H9 (cell line): ENCODE results near the gene ENG. TPM values are rescaled to one million over a fixed set of nuclear protein-coding genes. Genes with fewer than 3 reads are reported as not detected.
A peak's percentile ranks its signal among the peaks of the same experiment; 100 is the strongest.

Experiments
- DNase-seq: peaks from one replicate; pipeline ENCODE4 v3.0.0-alpha.2; 2017
- H2AFZ ChIP-seq: one replicate; pipeline ENCODE4 v1.6.1; 2013; ENCODE audit warnings: mild to moderate bottlenecking, low read length, control low read depth, moderate library complexity
- H2AK5ac ChIP-seq: 2 replicates; pipeline ENCODE4 v1.6.1; 2013; ENCODE audit warnings: low read length, control low read depth, mixed read lengths; ENCODE audit not compliant: insufficient read length
- H2BK120ac ChIP-seq: one replicate; pipeline ENCODE4 v1.6.1; 2013; ENCODE audit warnings: low read depth, mild to moderate bottlenecking, low read length, control low read depth, inconsistent platforms; ENCODE audit not compliant: poor library complexity, severe bottlenecking
- H2BK12ac ChIP-seq: 2 replicates; pipeline ENCODE4 v1.6.1; 2013; ENCODE audit warnings: low read length, control low read depth, mixed read lengths, low read depth; ENCODE audit not compliant: insufficient read length
- H2BK15ac ChIP-seq: 2 replicates; pipeline ENCODE4 v1.6.1; 2013; ENCODE audit warnings: low read depth, low read length, control low read depth
- H2BK20ac ChIP-seq: one replicate; pipeline ENCODE4 v1.6.1; 2013; ENCODE audit warnings: low read depth, mild to moderate bottlenecking, low read length, control low read depth, inconsistent platforms; ENCODE audit not compliant: poor library complexity, severe bottlenecking
- H2BK5ac ChIP-seq: 2 replicates; pipeline ENCODE4 v1.6.1; 2013; ENCODE audit warnings: low read length, control low read depth, mixed read lengths; ENCODE audit not compliant: insufficient read length
- H3K14ac ChIP-seq: 2 replicates; pipeline ENCODE4 v1.6.1; 2013; ENCODE audit warnings: low read length, control low read depth; ENCODE audit not compliant: insufficient read depth
- H3K18ac ChIP-seq: 2 replicates; pipeline ENCODE4 v1.6.1; 2013; ENCODE audit warnings: low read depth, mild to moderate bottlenecking, mixed read lengths, low read length, control low read depth; ENCODE audit not compliant: insufficient read length
- H3K23ac ChIP-seq: 2 replicates; pipeline ENCODE4 v1.6.1; 2013; ENCODE audit warnings: low read length, control low read depth, mixed read lengths, low read depth; ENCODE audit not compliant: insufficient read length
- H3K23me2 ChIP-seq: 2 replicates; pipeline ENCODE4 v1.6.1; 2013; ENCODE audit warnings: low read depth, mild to moderate bottlenecking, mixed read lengths, low read length, control low read depth; ENCODE audit not compliant: insufficient read length, poor library complexity, severe bottlenecking
- H3K27ac ChIP-seq: 2 replicates; pipeline ENCODE4 v1.5.1; 2013; ENCODE audit warnings: low read length, control low read depth, mixed read lengths, low read depth; ENCODE audit not compliant: insufficient read length
- H3K27me3 ChIP-seq: 2 replicates; pipeline ENCODE4 v1.6.1; 2013; ENCODE audit warnings: low read length, control low read depth, inconsistent platforms; ENCODE audit not compliant: insufficient read depth
- H3K4ac ChIP-seq: 2 replicates; pipeline ENCODE4 v1.6.1; 2013; ENCODE audit warnings: low read depth, mild to moderate bottlenecking, control low read depth, inconsistent platforms, low read length, moderate library complexity
- H3K4me1 ChIP-seq: 2 replicates; pipeline ENCODE4 v1.6.1; 2013; ENCODE audit warnings: low read length, control low read depth, inconsistent platforms; ENCODE audit not compliant: insufficient read depth
- H3K4me2 ChIP-seq: 2 replicates; pipeline ENCODE4 v1.6.1; 2013; ENCODE audit warnings: low read length, control low read depth, mixed read lengths; ENCODE audit not compliant: insufficient read length, insufficient read depth
- H3K56ac ChIP-seq: 2 replicates; pipeline ENCODE4 v1.6.1; 2013; ENCODE audit warnings: low read depth, mild to moderate bottlenecking, mixed read lengths, low read length, control low read depth; ENCODE audit not compliant: insufficient read length
- H3K79me1 ChIP-seq: 2 replicates; pipeline ENCODE4 v1.6.1; 2013; ENCODE audit warnings: low read depth, mild to moderate bottlenecking, moderate library complexity, low read length, control low read depth, inconsistent platforms; ENCODE audit not compliant: insufficient read depth, poor library complexity, severe bottlenecking
- H3K79me2 ChIP-seq: 2 replicates; pipeline ENCODE4 v1.6.1; 2013; ENCODE audit warnings: low read length, control low read depth, inconsistent platforms; ENCODE audit not compliant: insufficient read depth
- H3K9ac ChIP-seq: 2 replicates; pipeline ENCODE4 v1.6.1; 2013; ENCODE audit warnings: low read length, control low read depth, mixed read lengths; ENCODE audit not compliant: insufficient read length; ENCODE audit errors: extremely low read depth
- H3K9me3 ChIP-seq: one replicate; pipeline ENCODE4 v1.6.1; 2013; ENCODE audit warnings: low read depth, low read length, inconsistent platforms; ENCODE audit not compliant: control insufficient read depth
- H3T11ph ChIP-seq: one replicate; pipeline ENCODE4 v1.6.1; 2013; ENCODE audit warnings: mild to moderate bottlenecking, low read length, control low read depth, inconsistent platforms
- H4K20me1 ChIP-seq: one replicate; pipeline ENCODE4 v1.6.1; 2013; ENCODE audit not compliant: control insufficient read depth, insufficient read length, insufficient read depth
- H4K5ac ChIP-seq: 2 replicates; pipeline ENCODE4 v1.6.1; 2013; ENCODE audit warnings: low read depth, mild to moderate bottlenecking, mixed read lengths, low read length, control low read depth; ENCODE audit not compliant: insufficient read length
- H4K8ac ChIP-seq: replicated peaks from 2 replicates; pipeline ENCODE4 v1.6.1; 2013; ENCODE audit warnings: low read length, control low read depth, mixed read lengths, low read depth; ENCODE audit not compliant: insufficient read length
- H4K91ac ChIP-seq: 2 replicates; pipeline ENCODE4 v1.6.1; 2013; ENCODE audit warnings: low read depth, mild to moderate bottlenecking, moderate library complexity, mixed read lengths, low read length, control low read depth; ENCODE audit not compliant: insufficient read length
- H3K27ac Mint-ChIP-seq, 3 experiments: 2 replicates in 2 of 3; 3 replicates in 1 of 3; pipeline ENCODE4 v1.8.0; 2020 to 2021; ENCODE audit warnings: mixed read lengths in 3 of 3, mild to moderate bottlenecking in 1 of 3, moderate library complexity in 1 of 3
- H3K27me3 Mint-ChIP-seq: 2 replicates; pipeline ENCODE4 v1.8.0; 2021; ENCODE audit warnings: low read depth, mild to moderate bottlenecking, moderate library complexity, mixed read lengths
- H3K36me3 Mint-ChIP-seq, 3 experiments: 2 replicates in 2 of 3; 3 replicates in 1 of 3; pipeline ENCODE4 v1.8.0; 2020 to 2021; ENCODE audit warnings: low read depth in 3 of 3, mixed read lengths in 3 of 3; ENCODE audit not compliant: insufficient read depth in 1 of 3
- H3K4me1 Mint-ChIP-seq, 2 experiments: 2 replicates each; pipeline ENCODE4 v1.8.0; 2020; ENCODE audit warnings: mixed read lengths in 2 of 2
- H3K4me3 Mint-ChIP-seq, 2 experiments: 2 replicates in 1 of 2; 3 replicates in 1 of 2; pipeline ENCODE4 v1.8.0; 2020 to 2021; ENCODE audit warnings: mild to moderate bottlenecking in 2 of 2, mixed read lengths in 2 of 2, moderate library complexity in 1 of 2
- H3K9me3 Mint-ChIP-seq, 2 experiments: 2 replicates in 1 of 2; 3 replicates in 1 of 2; pipeline ENCODE4 v1.8.0; 2020; ENCODE audit warnings: mild to moderate bottlenecking in 2 of 2, mixed read lengths in 2 of 2, moderate library complexity in 1 of 2
- WGBS: extraction: QIAGEN DNeasy Blood & Tissue Kit; methylation state at CpG from one replicate; pipeline ENCODE4 v1.1.7; 2013; ENCODE audit warnings: missing lambda C conversion rate, low lambda C conversion rate, mixed read lengths; ENCODE audit not compliant: insufficient read length; ENCODE audit errors: extremely low coverage; 5-methylcytosine and 5-hydroxymethylcytosine counted together
- total RNA-seq: library from RNA; stranded (reverse); gene quantifications from 2 replicates; pipeline ENCODE4 v1.2.1, GENCODE V29; 2021
- TF ChIP-seq, protein P1 (sequence below): fragments of 200-600 bp; sonication (generic); conservative IDR thresholded peaks from 3 replicates; pipeline ENCODE4 v1.8.0; 2021; ENCODE audit warnings: antibody characterized with exemption, mild to moderate bottlenecking

ENG gene
- total RNA-seq, 1 experiment from 2014 or later = 2.1 TPM

DNA sequence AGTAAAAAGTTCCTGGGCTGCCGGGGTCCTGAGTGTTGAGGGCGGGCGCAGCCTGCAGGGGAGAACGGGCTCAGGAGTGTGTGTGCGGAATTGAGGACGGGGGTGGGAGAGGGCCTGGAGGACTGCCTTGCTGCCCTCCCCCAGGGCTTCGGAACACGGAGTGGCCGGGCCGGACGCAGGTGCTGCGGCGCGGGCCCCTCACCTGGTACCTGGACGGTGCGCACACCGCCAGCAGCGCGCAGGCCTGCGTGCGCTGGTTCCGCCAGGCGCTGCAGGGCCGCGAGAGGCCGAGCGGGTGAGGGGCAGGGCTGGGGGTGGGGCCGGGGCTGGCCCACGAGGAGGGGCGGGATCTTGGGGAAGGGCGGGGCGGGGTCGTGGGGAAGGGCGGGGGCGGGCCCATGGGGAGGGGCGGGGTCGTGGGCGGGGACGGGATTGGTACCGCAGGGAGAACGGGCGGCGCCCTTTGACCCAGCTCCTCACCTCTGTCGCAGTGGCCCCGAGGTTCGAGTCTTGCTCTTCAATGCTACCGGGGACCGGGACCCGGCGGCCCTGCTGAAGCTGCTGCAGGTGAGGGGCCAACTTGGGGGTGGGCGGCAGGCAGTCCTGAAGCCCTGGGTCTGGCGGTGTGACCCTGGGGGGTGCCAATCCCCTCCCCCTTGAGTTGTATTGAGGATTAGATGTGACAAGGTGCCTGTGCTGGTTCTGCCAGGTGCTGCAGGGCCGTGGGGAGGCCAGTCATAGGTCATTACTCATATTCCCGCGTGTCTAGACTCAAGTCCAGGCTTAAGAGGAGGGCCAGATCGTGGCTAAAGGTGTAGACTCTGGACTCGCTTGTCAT is 44.7 kb downstream of the ENG start:
- Histone ChIP-seq H3K4me1 (no peaks in the 10 kb centered on the region; the same call in 1 of the 2 replicates), H3K23ac (no peak overlapping the region), H3K27ac (no peak overlapping the region), H2BK120ac (no peak overlapping the region), H2BK20ac (no peak overlapping the region), H3K9ac (no peak overlapping the region), H3K9me3 (no peaks in the 10 kb centered on the region), H2AK5ac (no peak overlapping the region), H3K14ac (no peak overlapping the region), H3K4me2 (peak overlapping the region; percentile 41), H3K27me3 (no peaks in the 10 kb centered on the region), H2BK15ac (no peak overlapping the region), H3K4ac (no peak overlapping the region), H4K8ac (no peak overlapping the region), H3K56ac (no peak overlapping the region), H2BK5ac (no peak overlapping the region), H3K18ac (no peak overlapping the region), H3K79me1 (no peaks in the 10 kb centered on the region), H3K79me2 (no peaks in the 10 kb centered on the region), H4K20me1 (no peaks in the 10 kb centered on the region), H2AFZ (no peak overlapping the region), H4K91ac (no peak overlapping the region), H4K5ac (no peak overlapping the region), H2BK12ac (no peak overlapping the region), H3T11ph (no peak overlapping the region), H3K23me2 (no peaks in the 10 kb centered on the region)
- H3K27ac Mint-ChIP-seq = no peak overlapping the region
- no CpG with 5 or more reads among the region's 57 CpGs for WGBS
- no peaks in the 10 kb centered on the region for H3K9me3 Mint-ChIP-seq
- no peaks in the 10 kb centered on the region for H3K27me3 Mint-ChIP-seq
- peaks cover 15 to 61% (median 59%) of the 10 kb centered on the region in 3 experiments for H3K36me3 Mint-ChIP-seq
- peak overlapping the region; percentile 22 to 66; a peak in 3 of 5 replicates for H3K4me3 Mint-ChIP-seq
- peaks cover 2 to 7% of the 10 kb centered on the region in 2 experiments; a peak in 3 of 4 replicates for H3K4me1 Mint-ChIP-seq
- peak; percentile 82 for DNase-seq
- TF ChIP-seq, protein P1, sequence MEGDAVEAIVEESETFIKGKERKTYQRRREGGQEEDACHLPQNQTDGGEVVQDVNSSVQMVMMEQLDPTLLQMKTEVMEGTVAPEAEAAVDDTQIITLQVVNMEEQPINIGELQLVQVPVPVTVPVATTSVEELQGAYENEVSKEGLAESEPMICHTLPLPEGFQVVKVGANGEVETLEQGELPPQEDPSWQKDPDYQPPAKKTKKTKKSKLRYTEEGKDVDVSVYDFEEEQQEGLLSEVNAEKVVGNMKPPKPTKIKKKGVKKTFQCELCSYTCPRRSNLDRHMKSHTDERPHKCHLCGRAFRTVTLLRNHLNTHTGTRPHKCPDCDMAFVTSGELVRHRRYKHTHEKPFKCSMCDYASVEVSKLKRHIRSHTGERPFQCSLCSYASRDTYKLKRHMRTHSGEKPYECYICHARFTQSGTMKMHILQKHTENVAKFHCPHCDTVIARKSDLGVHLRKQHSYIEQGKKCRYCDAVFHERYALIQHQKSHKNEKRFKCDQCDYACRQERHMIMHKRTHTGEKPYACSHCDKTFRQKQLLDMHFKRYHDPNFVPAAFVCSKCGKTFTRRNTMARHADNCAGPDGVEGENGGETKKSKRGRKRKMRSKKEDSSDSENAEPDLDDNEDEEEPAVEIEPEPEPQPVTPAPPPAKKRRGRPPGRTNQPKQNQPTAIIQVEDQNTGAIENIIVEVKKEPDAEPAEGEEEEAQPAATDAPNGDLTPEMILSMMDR = no peak
